GM18499 (cell line): Measurements from ENCODE around the gene ATXN3.

Source experiments
- ATAC-seq: cut with Tn5 transposase; IDR thresholded peaks from one replicate; pipeline ENCODE4 v1.9.1; 2021; ENCODE audit warnings: moderate number of reproducible peaks; ENCODE audit not compliant: insufficient read depth, unreplicated experiment

Gene ATXN3

GRCh38 chr14:92106143-92106926 lies at the start of gene ATXN3:
Gene ATXN3 (minus strand): TSS chr14:92106582. CDS start chr14:92106552, 30 bp downstream.
- ATAC-seq: peak; percentile 70

- no peak for ATAC-seq
Observed at GRCh38 chr14:92154283-92154942, 48.0 kb upstream of the ATXN3 start.

DNA sequence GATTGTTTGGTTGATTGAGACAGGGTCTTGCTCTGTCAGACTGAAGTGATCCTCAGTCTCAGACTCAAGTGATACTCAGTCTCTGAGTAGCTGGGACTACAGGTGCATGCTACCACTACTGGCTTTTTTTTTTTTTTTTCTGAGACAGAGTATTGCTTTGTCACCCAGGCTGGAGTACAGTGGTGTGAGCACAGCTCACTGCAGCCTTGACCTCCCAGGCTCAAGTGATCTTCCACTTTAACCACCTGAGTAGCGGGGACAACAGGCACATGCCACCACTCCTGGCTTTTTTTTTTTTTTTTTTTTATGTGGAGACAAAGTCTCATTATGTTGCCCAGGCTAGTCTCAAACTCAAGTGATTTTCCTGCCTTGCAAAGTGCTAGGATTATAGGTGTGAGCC lies 47.2 kb upstream of the ATXN3 start:
- ATAC-seq: no peak

DNA sequence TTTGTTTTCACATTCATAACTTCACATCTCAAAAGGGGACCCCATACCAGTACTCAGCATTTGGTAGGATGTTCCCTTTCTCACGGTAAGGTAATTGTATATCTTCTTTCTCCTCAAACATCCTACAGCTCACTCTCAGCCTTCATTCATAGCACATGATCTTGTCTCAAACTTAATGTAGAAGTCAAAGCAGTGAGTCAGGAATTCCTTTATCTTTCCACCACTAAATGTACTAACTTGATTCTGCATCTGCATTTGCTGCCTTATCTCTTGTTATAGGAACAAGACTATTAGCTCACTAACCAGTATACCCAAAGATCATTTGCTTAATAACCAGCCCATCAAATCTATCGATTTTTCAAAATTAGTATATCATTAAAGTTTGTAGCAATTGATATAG lies 38.3 kb upstream of the ATXN3 start:
- ATAC-seq: no peak

DNA sequence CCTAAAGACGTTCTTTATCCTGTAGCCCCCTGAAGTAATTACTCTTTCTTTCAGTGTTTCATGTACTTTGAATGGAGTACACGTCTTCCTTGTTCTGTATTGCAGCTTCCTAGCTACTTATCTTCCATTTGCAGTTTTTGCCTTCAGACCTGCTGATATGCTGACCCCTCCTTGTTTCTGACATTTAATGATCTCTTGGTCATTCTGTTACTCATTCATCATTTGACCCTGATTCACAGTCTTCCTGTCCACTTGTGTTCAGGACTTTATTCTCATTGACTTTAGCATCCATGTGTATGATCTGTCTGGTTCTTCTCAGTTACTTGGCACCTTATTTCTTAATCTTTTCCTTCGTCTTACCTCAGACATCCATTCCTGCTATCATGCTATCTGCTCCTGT lies 37.6 kb upstream of the ATXN3 start:
- no peak for ATAC-seq

- ATAC-seq: no peak
Observed at GRCh38 chr14:92143309-92143708, 36.9 kb upstream of the ATXN3 start.

GRCh38 chr14:92135269-92135668 lies 28.9 kb upstream of the ATXN3 start:
- ATAC-seq: no peak

- no peak for ATAC-seq
Observed at GRCh38 chr14:92134456-92134855, 28.1 kb upstream of the ATXN3 start.

GRCh38 chr14:92122761-92123160 lies 16.4 kb upstream of the ATXN3 start:
- no peak for ATAC-seq

DNA sequence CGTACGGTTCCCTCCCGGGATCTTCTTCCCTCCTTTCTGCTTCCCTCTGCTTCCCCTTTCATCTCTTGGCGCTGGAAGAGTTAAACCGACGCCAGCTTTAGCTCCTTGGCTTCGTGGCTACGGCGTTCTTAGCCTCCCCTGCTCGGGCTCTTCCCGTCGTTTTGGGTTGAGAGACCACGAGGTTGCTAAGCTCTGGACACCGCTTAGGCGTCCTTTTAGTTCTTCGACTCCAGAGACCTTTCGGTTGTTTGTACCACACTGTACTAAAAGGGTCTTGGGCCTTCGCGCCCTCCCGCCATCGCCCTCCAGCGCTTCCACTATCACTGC lies 15.9 kb upstream of the ATXN3 start:
- ATAC-seq: no peak

DNA sequence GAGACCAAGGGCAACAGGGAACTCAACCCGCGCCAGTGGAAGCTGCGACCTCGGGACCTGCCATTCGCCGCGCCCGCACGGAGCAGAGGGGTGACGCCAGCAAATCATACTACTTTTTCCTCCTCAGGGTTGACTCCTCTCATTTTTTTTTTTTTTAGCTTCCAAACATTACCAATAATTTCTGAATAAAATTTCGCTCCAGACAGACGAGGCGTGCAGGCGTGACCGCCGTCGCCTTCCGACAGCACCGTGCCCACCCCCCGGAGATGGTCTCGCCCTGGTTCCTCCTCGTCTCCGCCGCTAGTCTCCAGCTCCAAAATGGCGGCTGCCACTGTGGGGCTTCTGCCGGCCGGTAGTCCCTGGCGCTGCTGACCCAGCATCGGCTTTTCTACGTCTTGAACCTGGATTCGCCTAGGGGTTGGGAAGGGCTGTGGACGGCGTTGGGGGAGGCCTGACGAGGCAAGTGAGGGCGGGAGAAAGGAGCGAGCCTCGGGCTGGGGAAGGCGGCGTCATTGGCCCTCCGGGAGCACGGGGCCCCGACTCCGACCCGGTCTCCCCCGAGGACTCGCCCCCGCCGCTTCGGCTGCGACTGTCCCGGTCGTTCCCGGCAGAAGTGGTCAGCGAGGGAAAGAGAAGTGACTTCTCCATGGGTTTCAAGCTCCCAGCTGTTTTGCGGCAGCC lies 15.4 kb upstream of the ATXN3 start, which contains the start of the genes CPSF2 and NDUFB1:
Gene CPSF2 (plus strand): TSS at position 300 of the 681 bp plus-strand sequence. CDS start 9,016 bp downstream, outside the sequence.
Gene NDUFB1 (minus strand): TSS at position 37 of the 681 bp plus-strand sequence. CDS start 4,069 bp downstream, outside the sequence.
- peak; percentile 63 for ATAC-seq

DNA sequence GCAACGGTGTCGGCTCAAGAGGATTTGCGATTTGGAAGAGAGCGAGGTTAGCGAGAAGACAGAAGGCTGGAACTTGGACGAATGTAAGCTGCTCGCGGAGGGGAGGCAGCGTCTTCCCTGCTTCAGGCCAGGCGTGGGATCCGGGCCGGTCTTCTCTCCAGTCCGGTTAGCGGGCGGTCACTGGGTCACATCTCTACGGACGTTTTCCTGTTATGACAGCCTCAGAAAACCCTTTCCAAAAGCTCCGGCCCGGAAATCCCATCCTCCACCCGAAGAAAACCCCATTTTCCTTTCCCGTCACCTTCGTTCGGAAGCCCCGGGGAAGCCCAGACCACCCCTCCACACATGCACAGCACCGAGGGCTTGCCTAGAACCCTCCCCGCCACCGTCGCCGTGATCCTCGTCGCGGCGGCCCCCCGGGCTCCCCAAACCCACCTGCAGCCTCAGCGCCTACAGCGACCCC lies 14.9 kb upstream of the ATXN3 start:
- peak; percentile 4 for ATAC-seq

GRCh38 chr14:92109490-92109889 lies 3.1 kb upstream of the ATXN3 start:
- ATAC-seq: no peak

- ATAC-seq: no peak
Observed at GRCh38 chr14:92108345-92109254, 2.2 kb upstream of the ATXN3 start.

GRCh38 chr14:92105893-92106142 lies 564 bp downstream of the ATXN3 start:
- peak; percentile 5 for ATAC-seq

GRCh38 chr14:92105073-92105892 lies 1.1 kb downstream of the ATXN3 start:
- no peak for ATAC-seq

- no peak for ATAC-seq
Observed at GRCh38 chr14:92103363-92103989, 2.9 kb downstream of the ATXN3 start.

- no peak for ATAC-seq
Observed at GRCh38 chr14:92099802-92100201, 6.6 kb downstream of the ATXN3 start.

DNA sequence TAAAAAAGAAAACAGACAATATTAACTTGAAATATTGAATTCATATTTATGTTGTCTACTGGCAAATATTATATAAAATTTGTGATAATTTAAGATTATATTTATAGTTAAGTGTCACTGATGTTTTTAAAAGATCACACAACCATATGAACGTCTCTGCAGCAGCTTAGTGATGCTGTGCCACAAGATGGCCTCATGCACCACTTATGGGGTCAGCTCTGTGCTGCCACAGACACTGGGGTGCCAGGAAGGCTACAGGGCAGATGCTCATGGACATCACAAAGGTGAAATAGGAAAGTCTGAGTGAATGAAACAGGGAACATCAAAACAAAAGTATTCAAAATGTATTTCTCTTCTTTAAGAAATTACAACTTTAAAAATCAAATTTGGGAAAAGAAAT lies 13.1 kb downstream of the ATXN3 start:
- no peak for ATAC-seq
